Right lobe of liver (tissue), 6 donors: Measurements from ENCODE around the gene NEK9. TPM values are rescaled to one million over a fixed set of nuclear protein-coding genes. Genes with fewer than 3 reads are reported as not detected.

Experiments
- ATAC-seq, 4 donors: fragments of 200-7000 bp; cut with Tn5 transposase; one replicate each; pipeline ENCODE4 v1.9.1; 2020; ENCODE audit warnings: mild to moderate bottlenecking in 4 of 4, moderate library complexity in 4 of 4
- DNase-seq, 3 donors: peaks; one replicate each; pipeline ENCODE4 v3.0.0-alpha.2; 2020
- H3K27ac ChIP-seq, 3 donors: fragments of 200-600 bp; one replicate each; pipeline ENCODE4 v1.8.0; 2022
- H3K27me3 ChIP-seq, 2 donors: fragments of 200-600 bp; one replicate each; pipeline ENCODE4 v1.8.0; 2022
- H3K36me3 ChIP-seq, 4 donors: fragments of 200-600 bp; sonication (generic) in 1 of 4; one replicate each; pipeline versions ENCODE4 v1.5.1 to v1.8.0; 2017 to 2022; ENCODE audit warnings: control low read depth in 1 of 4
- H3K4me1 ChIP-seq, 4 donors: fragments of 200-600 bp; sonication (generic) in 1 of 4; one replicate each; pipeline versions ENCODE4 v1.5.1 to v1.8.0; 2017 to 2022; ENCODE audit warnings: control low read depth in 1 of 4
- H3K4me3 ChIP-seq, 3 donors: fragments of 200-600 bp; one replicate each; pipeline ENCODE4 v1.8.0; 2022
- H3K9me3 ChIP-seq, 4 donors: fragments of 200-600 bp; sonication (generic) in 1 of 4; one replicate each; pipeline versions ENCODE4 v1.5.1 to v1.8.0; 2017 to 2022; ENCODE audit warnings: control low read depth in 1 of 4
- POLR2A ChIP-seq: fragments of 450-650 bp; IDR thresholded peaks from one replicate; pipeline ENCODE4 v1.6.1; 2017; ENCODE audit warnings: antibody characterized with exemption, mild to moderate bottlenecking
- WGBS: methylation state at CpG from one replicate; pipeline ENCODE4 v1.1.6; 2018; ENCODE audit warnings: low coverage, low lambda C conversion rate; ENCODE audit not compliant: insufficient coverage; ENCODE audit errors: missing lambda C conversion rate; 5-methylcytosine and 5-hydroxymethylcytosine counted together
- intact Hi-C, 2 donors: fragments of 100-400 bp; cut with DNase I; formaldehyde crosslinking; loops; one replicate each; pipeline versions ENCODE4 v1.11.2 to v1.14.1; 2022
- total RNA-seq, 6 experiments: library from RNA; depleted of rRNA in 2 of 6; stranded (reverse); fragments of >200 nt in 2 of 6; fragmentation: NEBNext Ultra II Directional in 3 of 6; extraction: Animal tissue kit (Norgen Biotek cat#: 25700) in 3 of 6; gene quantifications; one replicate each; pipeline versions ENCODE4 v1.1.0 to v1.2.4, GENCODE V29; 2016 to 2023
- TF ChIP-seq, protein P1 (sequence below), 4 donors: fragments of 200-600 bp in 3 of 4; fragments of 450-650 bp in 1 of 4; IDR thresholded peaks; one replicate each; pipeline versions ENCODE4 v1.5.1 to v1.8.0; 2016 to 2022; ENCODE audit warnings: antibody characterized with exemption in 4 of 4, mild to moderate bottlenecking in 2 of 4
- donor health status: DM: no; HTN: yes; CAD: no.
- donor health status: DM: no; HTN: no; CAD: no.
- donor health status: DM: no; HTN: no; CAD: no.
- donor health status: DM: no; HTN: yes; CAD: no.
- donor health status: DM: no; HTN: yes; CAD: no.

NEK9 gene
- total RNA-seq, 6 experiments from 2014 or later = 22.2 to 56.8 (median 39.6) TPM

DNA sequence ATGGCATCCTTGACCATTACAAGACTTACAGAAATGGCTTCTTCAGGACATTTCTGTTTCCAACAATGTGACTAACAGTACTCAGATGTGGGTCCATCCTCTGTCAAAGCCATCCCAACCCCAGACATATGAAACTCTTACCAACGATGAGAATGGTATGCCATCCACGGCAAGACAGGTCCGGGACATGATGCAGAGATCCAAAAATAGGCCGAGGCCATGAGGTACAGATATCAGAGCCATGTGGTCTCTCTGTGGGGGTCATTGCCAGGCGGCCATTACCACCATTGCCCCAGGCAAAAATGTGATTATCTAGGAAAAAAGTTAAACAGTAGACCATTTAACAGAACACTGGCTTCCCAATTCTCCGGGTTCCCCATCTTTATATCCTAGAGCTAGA lies 29.9 kb downstream of the NEK9 start:
- ATAC-seq (no peak), DNase-seq (no peak)
- Histone ChIP-seq H3K27me3 (no peaks in the 10 kb centered on the region), H3K4me1 (no peaks in the 10 kb centered on the region), H3K27ac (no peak overlapping the region), H3K4me3 (no peak overlapping the region), H3K9me3 (no peaks in the 10 kb centered on the region), H3K36me3 (peaks cover 0 to 87% (median 35%) of the 10 kb centered on the region in 4 donors)
- WGBS = 79% methylated on average over 6 of the region's 6 CpGs
- TF ChIP-seq, protein P1, sequence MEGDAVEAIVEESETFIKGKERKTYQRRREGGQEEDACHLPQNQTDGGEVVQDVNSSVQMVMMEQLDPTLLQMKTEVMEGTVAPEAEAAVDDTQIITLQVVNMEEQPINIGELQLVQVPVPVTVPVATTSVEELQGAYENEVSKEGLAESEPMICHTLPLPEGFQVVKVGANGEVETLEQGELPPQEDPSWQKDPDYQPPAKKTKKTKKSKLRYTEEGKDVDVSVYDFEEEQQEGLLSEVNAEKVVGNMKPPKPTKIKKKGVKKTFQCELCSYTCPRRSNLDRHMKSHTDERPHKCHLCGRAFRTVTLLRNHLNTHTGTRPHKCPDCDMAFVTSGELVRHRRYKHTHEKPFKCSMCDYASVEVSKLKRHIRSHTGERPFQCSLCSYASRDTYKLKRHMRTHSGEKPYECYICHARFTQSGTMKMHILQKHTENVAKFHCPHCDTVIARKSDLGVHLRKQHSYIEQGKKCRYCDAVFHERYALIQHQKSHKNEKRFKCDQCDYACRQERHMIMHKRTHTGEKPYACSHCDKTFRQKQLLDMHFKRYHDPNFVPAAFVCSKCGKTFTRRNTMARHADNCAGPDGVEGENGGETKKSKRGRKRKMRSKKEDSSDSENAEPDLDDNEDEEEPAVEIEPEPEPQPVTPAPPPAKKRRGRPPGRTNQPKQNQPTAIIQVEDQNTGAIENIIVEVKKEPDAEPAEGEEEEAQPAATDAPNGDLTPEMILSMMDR (IDR thresholded peaks at IDR 0.05) = no peak
- no peak for TF ChIP-seq POLR2A
- intact Hi-C loops = no loop called here

DNA sequence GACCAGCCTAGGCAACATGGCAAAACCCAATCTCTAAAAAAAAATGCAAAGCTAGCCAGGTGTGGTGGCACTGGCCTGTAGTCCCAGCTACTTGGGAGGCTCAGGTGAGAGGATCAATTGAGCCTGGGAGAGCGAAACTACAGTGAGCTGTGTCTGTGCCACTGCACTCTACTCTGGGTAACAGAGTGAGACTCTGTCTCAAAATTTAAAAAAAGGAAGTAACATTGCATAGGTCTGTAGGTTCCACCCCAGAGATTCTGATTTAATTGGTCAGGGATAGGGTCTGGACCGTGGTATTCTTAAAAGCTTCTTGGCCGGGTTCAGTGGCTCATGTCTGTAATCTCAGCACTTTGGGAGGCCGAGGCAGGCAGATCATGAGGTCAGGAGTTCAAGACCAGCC lies 31.2 kb downstream of the NEK9 start:
- no peak for ATAC-seq
- no peaks in the 10 kb centered on the region for H3K4me1 ChIP-seq
- no peaks in the 10 kb centered on the region for H3K27me3 ChIP-seq
- H3K4me3 ChIP-seq = no peak overlapping the region
- WGBS = 80% methylated on average over 4 of the region's 4 CpGs
- TF ChIP-seq POLR2A = no peak
- TF ChIP-seq, protein P1 (IDR thresholded peaks at IDR 0.05) = no peak
- intact Hi-C loops = no loop called here
- H3K27ac ChIP-seq = no peak overlapping the region
- H3K9me3 ChIP-seq = no peaks in the 10 kb centered on the region
- DNase-seq = no peak
- peaks cover 0 to 87% (median 38%) of the 10 kb centered on the region in 4 donors for H3K36me3 ChIP-seq

DNA sequence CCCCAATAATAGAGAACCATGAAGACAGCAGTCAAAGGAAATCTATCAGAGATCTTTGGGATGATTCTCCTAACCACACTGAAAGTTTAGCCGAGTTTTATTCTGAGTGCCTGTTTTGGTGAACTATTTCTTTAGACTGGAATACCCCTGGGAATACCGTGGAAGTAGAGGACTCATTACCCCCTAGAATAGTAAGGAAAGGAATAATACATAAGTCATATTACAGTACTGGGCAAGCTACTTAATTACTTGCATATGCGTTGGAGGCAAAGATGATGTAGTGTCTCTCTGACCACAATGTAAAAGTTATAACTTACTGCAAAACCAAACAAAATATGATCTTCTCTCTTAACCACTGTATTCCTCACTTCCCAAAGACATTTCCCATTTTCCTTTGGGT lies 32.0 kb downstream of the NEK9 start:
- TF ChIP-seq POLR2A = no peak
- TF ChIP-seq, protein P1 (IDR thresholded peaks at IDR 0.05) = no peak
- no peaks in the 10 kb centered on the region for H3K27me3 ChIP-seq
- ATAC-seq = no peak
- 91% methylated on average over 3 of the region's 3 CpGs for WGBS
- intact Hi-C loops = loop anchor here in 1 of 2 donors (5.0 kb wide), 1 partner anchor 148 kb away; no protein-coding TSS in a partner anchor
- no peak for DNase-seq
- H3K4me3 ChIP-seq = no peak overlapping the region
- H3K9me3 ChIP-seq = no peaks in the 10 kb centered on the region
- no peak overlapping the region for H3K27ac ChIP-seq
- H3K4me1 ChIP-seq = no peaks in the 10 kb centered on the region
- H3K36me3 ChIP-seq = peaks cover 0 to 86% (median 42%) of the 10 kb centered on the region in 4 donors

DNA sequence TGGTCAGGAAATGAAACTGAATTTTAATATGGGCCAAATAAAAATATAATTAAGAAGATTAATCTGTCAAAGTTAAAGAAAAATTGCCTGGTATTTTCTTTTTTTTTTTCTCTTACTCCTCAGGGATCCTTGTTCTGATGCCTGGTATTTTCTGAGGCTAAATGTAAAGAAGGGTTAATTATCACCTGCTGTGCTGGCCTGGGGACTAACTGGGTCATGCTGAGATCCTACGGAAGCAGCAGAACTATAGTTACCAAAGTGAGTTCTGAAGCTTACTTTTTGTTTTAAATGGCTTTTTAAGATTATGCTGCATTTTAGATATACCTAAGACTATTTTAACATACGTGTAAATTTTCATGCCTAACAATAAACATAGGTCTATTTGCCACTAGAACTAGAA lies 34.1 kb downstream of the NEK9 start:
- H3K27ac ChIP-seq = no peak overlapping the region
- H3K9me3 ChIP-seq = no peaks in the 10 kb centered on the region
- H3K4me1 ChIP-seq = no peaks in the 10 kb centered on the region
- H3K27me3 ChIP-seq = no peaks in the 10 kb centered on the region
- no peak overlapping the region for H3K4me3 ChIP-seq
- H3K36me3 ChIP-seq = peaks cover 0 to 72% (median 41%) of the 10 kb centered on the region in 4 donors
- 88% methylated on average over 2 of the region's 2 CpGs for WGBS
- no peak for TF ChIP-seq POLR2A
- TF ChIP-seq, protein P1 (IDR thresholded peaks at IDR 0.05) = no peak
- ATAC-seq (no peak), DNase-seq (no peak)
- intact Hi-C loops = loop anchor here in 1 of 2 donors (5.0 kb wide), 1 partner anchor 145 kb away; no protein-coding TSS in a partner anchor
